Breast epithelium (tissue), 3 donors: Measurements from ENCODE around the gene DNAJC13.

Source experiments
- CTCF ChIP-seq, 3 donors: fragments of 450-650 bp; IDR thresholded peaks; one replicate each; pipeline ENCODE4 v1.5.1; 2016 to 2017; ENCODE audit warnings: antibody characterized with exemption in 3 of 3, mild to moderate bottlenecking in 3 of 3, moderate library complexity in 3 of 3
- POLR2A ChIP-seq: fragments of 450-650 bp; IDR thresholded peaks from one replicate; pipeline ENCODE4 v1.6.1; 2016; ENCODE audit warnings: antibody characterized with exemption, mild to moderate bottlenecking, moderate library complexity

DNA sequence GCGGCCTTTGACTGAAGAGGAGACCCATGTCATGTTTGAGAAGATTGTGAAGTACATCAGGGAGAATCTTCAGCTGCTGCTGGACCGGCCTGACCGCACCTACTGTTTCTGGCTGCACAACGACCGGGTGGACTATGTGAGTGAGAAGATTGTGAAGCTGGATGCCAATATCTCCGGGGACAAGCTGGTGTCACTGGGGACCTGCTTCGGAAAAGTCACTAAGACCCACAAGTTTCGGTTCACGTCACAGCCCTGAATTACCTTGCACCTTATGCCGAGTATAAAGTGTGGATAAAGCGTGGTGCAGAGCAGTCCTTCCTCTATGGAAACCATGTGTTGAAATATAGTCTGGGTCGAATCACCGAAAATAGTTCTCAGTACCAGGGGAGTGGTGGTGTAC, 16.0 kb upstream of the DNAJC13 start:
- TF ChIP-seq CTCF (IDR thresholded peaks at IDR 0.05) (no peak), POLR2A (no peak)
